Stimulated activated CD4-positive, alpha-beta T cell treated with anti-CD3 and anti-CD28 coated beads, TNF-alpha, amount 100 ng/mL, for 1 hour (primary cell): ENCODE results near the gene FN3KRP.

Experiments
- DNase-seq, 3 donors: peaks; one replicate each; pipeline ENCODE4 v3.0.0-alpha.2; 2020; ENCODE audit warnings: low read depth in 3 of 3, low spot score in 1 of 3

The FN3KRP gene

GRCh38 chr17:82687375-82687861, 29.1 kb upstream of the FN3KRP start:
- DNase-seq, result no peak

- DNase-seq, result no peak
These were observed 28.6 kb upstream of the FN3KRP start for GRCh38 chr17:82687871-82688270.

- no peak for DNase-seq
These were observed 27.4 kb upstream of the FN3KRP start for GRCh38 chr17:82689077-82689476.

- no peak for DNase-seq
These were observed 25.6 kb upstream of the FN3KRP start for GRCh38 chr17:82690786-82691489.

GRCh38 chr17:82691714-82692113, 24.8 kb upstream of the FN3KRP start:
- DNase-seq, result no peak

- no peak for DNase-seq
These were observed 24.2 kb upstream of the FN3KRP start for GRCh38 chr17:82692268-82692667.

GRCh38 chr17:82693168-82693867, 23.2 kb upstream of the FN3KRP start:
- DNase-seq, result no peak

- DNase-seq, result no peak
These were observed 21.9 kb upstream of the FN3KRP start for GRCh38 chr17:82694647-82695046.

GRCh38 chr17:82696259-82696658, 20.2 kb upstream of the FN3KRP start:
- no peak for DNase-seq

- no peak for DNase-seq
These were observed 19.3 kb upstream of the FN3KRP start for GRCh38 chr17:82696916-82697807.

- no peak for DNase-seq
These were observed 18.8 kb upstream of the FN3KRP start for GRCh38 chr17:82697808-82698064.

- peak; percentile 95 to 98 (median 98) for DNase-seq
These were observed 18.2 kb upstream of the FN3KRP start, which contains the start of gene RAB40B for GRCh38 chr17:82698065-82698973. RAB40B (minus strand) TSS chr17:82698698; CDS start chr17:82698596, 102 bp downstream.

GRCh38 chr17:82698974-82699442, 17.5 kb upstream of the FN3KRP start:
- no peak for DNase-seq

GRCh38 chr17:82699551-82699950, 17.0 kb upstream of the FN3KRP start:
- DNase-seq, result no peak

- DNase-seq, result no peak
These were observed 14.1 kb upstream of the FN3KRP start for GRCh38 chr17:82702231-82702927.

- no peak for DNase-seq
These were observed 13.3 kb upstream of the FN3KRP start for GRCh38 chr17:82703036-82703745.

GRCh38 chr17:82703935-82704865, 12.3 kb upstream of the FN3KRP start:
- DNase-seq, result no peak

- no peak for DNase-seq
These were observed 11.6 kb upstream of the FN3KRP start for GRCh38 chr17:82704886-82705285.
